Right cardiac atrium (tissue), 5 donors: Measurements from ENCODE around the gene GSG1L2. TPM values are rescaled to one million over a fixed set of nuclear protein-coding genes. Genes with fewer than 3 reads are reported as not detected.

Experiments
- ATAC-seq, 2 donors: fragments of 200-7000 bp; cut with Tn5 transposase; one replicate each; pipeline versions ENCODE4 v1.8.0 to v1.9.1; 2020; ENCODE audit warnings: moderate library complexity in 2 of 2, mild to moderate bottlenecking in 1 of 2
- DNase-seq, 3 donors: peaks; one replicate each; pipeline ENCODE4 v3.0.0-alpha.2; 2020
- H3K27ac ChIP-seq: one replicate; pipeline ENCODE4 v1.5.1; 2013; ENCODE audit warnings: mild to moderate bottlenecking, low read length, control low read depth, moderate library complexity
- H3K27me3 ChIP-seq: one replicate; pipeline ENCODE4 v1.6.1; 2013; ENCODE audit not compliant: control insufficient read depth, insufficient read depth
- H3K4me1 ChIP-seq: one replicate; pipeline ENCODE4 v1.6.1; 2013; ENCODE audit warnings: low read length; ENCODE audit not compliant: control insufficient read depth, insufficient read depth
- H3K4me3 ChIP-seq: one replicate; pipeline ENCODE4 v1.5.1; 2013; ENCODE audit warnings: low read length, control low read depth
- H3K9me3 ChIP-seq: one replicate; pipeline ENCODE4 v1.6.1; 2013; ENCODE audit warnings: low read length; ENCODE audit not compliant: control insufficient read depth
- WGBS: extraction: QIAGEN DNeasy Blood & Tissue Kit; methylation state at CpG from one replicate; pipeline ENCODE4 v1.1.7; 2013; 5-methylcytosine and 5-hydroxymethylcytosine counted together
- intact Hi-C, 4 donors: fragments of 100-400 bp; cut with DNase I; formaldehyde crosslinking; loops; one replicate each; pipeline versions ENCODE4 v1.11.0 to v1.14.0; 2022 to 2023
- polyA plus RNA-seq: library from polyadenylated mRNA; stranded (reverse); fragments of 200-250 nt; gene quantifications from one replicate; pipeline ENCODE4 v1.2.3, GENCODE V29; 2013
- total RNA-seq, 4 donors: library from RNA; stranded (reverse); fragmentation: NEBNext Ultra II Directional; extraction: Animal tissue kit (Norgen Biotek cat#: 25700); gene quantifications; one replicate each; pipeline ENCODE4 v1.2.1, GENCODE V29; 2021
- donor health status: healthy with polysubstance abuse.
- donor health status: DM: no; HTN: yes; CAD: no.
- donor health status: DM: no; HTN: no; CAD: no.
- donor health status: DM: no; HTN: yes; CAD: no; lungs with severe emphysema.
- donor health status: DM: yes; HTN: yes; CAD: no.

Gene GSG1L2
- total and polyA plus RNA-seq, 5 donors = not detected

- Histone ChIP-seq H3K27me3 (no peaks in the 10 kb centered on the region), H3K4me1 (peaks cover 2% of the 10 kb centered on the region), H3K27ac (no peak overlapping the region), H3K4me3 (no peak overlapping the region), H3K9me3 (no peaks in the 10 kb centered on the region)
- no peak for DNase-seq
- ATAC-seq = no peak
- 82% methylated on average over 8 of the region's 8 CpGs for WGBS
- intact Hi-C loops = no loop called here
These were observed 3.0 kb upstream of the GSG1L2 start for GRCh38 chr17:9824797-9825338.

GRCh38 chr17:9824094-9824493 is 2.2 kb upstream of the GSG1L2 start:
- H3K9me3 ChIP-seq = no peaks in the 10 kb centered on the region
- ATAC-seq (no peak), DNase-seq (no peak)
- no peak overlapping the region for H3K27ac ChIP-seq
- 70% methylated on average over 4 of the region's 4 CpGs for WGBS
- intact Hi-C loops = no loop called here
- no peaks in the 10 kb centered on the region for H3K27me3 ChIP-seq
- no peak overlapping the region for H3K4me3 ChIP-seq
- peaks cover 2% of the 10 kb centered on the region for H3K4me1 ChIP-seq

GRCh38 chr17:9820448-9820847 is 1.4 kb downstream of the GSG1L2 start:
- Histone ChIP-seq H3K27me3 (no peaks in the 10 kb centered on the region), H3K27ac (no peak overlapping the region), H3K4me1 (no peaks in the 10 kb centered on the region), H3K4me3 (no peak overlapping the region), H3K9me3 (no peaks in the 10 kb centered on the region)
- intact Hi-C loops = no loop called here
- DNase-seq (no peak), ATAC-seq (no peak)
- WGBS = 65% methylated on average over 3 of the region's 3 CpGs

- DNase-seq (no peak), ATAC-seq (no peak)
- no peak overlapping the region for H3K4me3 ChIP-seq
- intact Hi-C loops = no loop called here
- no peaks in the 10 kb centered on the region for H3K9me3 ChIP-seq
- no peaks in the 10 kb centered on the region for H3K27me3 ChIP-seq
- WGBS = 75% methylated on average over 4 of the region's 4 CpGs
- H3K27ac ChIP-seq = no peak overlapping the region
- no peaks in the 10 kb centered on the region for H3K4me1 ChIP-seq
These were observed 3.1 kb downstream of the GSG1L2 start for GRCh38 chr17:9818760-9819159.

GRCh38 chr17:9817086-9817485 is 4.8 kb downstream of the GSG1L2 start:
- H3K4me3 ChIP-seq = no peak overlapping the region
- no peaks in the 10 kb centered on the region for H3K27me3 ChIP-seq
- H3K9me3 ChIP-seq = no peaks in the 10 kb centered on the region
- ATAC-seq (peak; percentile 77), DNase-seq (peak in 1 of 3 donors; percentile 67)
- WGBS = 44% methylated on average over 8 of the region's 8 CpGs
- no peak overlapping the region for H3K27ac ChIP-seq
- no peaks in the 10 kb centered on the region for H3K4me1 ChIP-seq
- intact Hi-C loops = no loop called here

GRCh38 chr17:9816472-9816871 is 5.4 kb downstream of the GSG1L2 start:
- ATAC-seq = no peak
- Histone ChIP-seq H3K9me3 (no peaks in the 10 kb centered on the region), H3K27ac (no peak overlapping the region), H3K27me3 (no peaks in the 10 kb centered on the region), H3K4me3 (no peak overlapping the region), H3K4me1 (no peaks in the 10 kb centered on the region)
- 86% methylated on average over 10 of the region's 10 CpGs for WGBS
- intact Hi-C loops = no loop called here
- DNase-seq = no peak

- no peaks in the 10 kb centered on the region for H3K9me3 ChIP-seq
- H3K27me3 ChIP-seq = no peaks in the 10 kb centered on the region
- ATAC-seq (no peak), DNase-seq (no peak)
- WGBS = 70% methylated on average over 14 of the region's 14 CpGs
- peaks cover 3% of the 10 kb centered on the region for H3K4me1 ChIP-seq
- H3K4me3 ChIP-seq = no peak overlapping the region
- H3K27ac ChIP-seq = peak overlapping the region; percentile 82
- intact Hi-C loops = no loop called here
These were observed 7.4 kb downstream of the GSG1L2 start for GRCh38 chr17:9814337-9814945.

GRCh38 chr17:9813166-9813565 is 8.7 kb downstream of the GSG1L2 start:
- no peak overlapping the region for H3K27ac ChIP-seq
- WGBS = 77% methylated on average over 9 of the region's 9 CpGs

GRCh38 chr17:9811537-9811936 is 10.3 kb downstream of the GSG1L2 start:
- Histone ChIP-seq H3K27me3 (no peaks in the 10 kb centered on the region), H3K9me3 (no peaks in the 10 kb centered on the region), H3K27ac (peak overlapping the region; percentile 89), H3K4me3 (no peak overlapping the region), H3K4me1 (peaks cover 5% of the 10 kb centered on the region)
- WGBS = 39% methylated on average over 11 of the region's 11 CpGs
- DNase-seq = no peak
- intact Hi-C loops = no loop called here
- peak; percentile 80 to 84 for ATAC-seq

More at GRCh38 chr17:9813166-9813565, 8.7 kb downstream of the GSG1L2 start:
- H3K4me3 ChIP-seq = no peak overlapping the region
- no peaks in the 10 kb centered on the region for H3K9me3 ChIP-seq
- intact Hi-C loops = no loop called here
- ATAC-seq (no peak), DNase-seq (no peak)
- H3K27me3 ChIP-seq = no peaks in the 10 kb centered on the region
- H3K4me1 ChIP-seq = peaks cover 5% of the 10 kb centered on the region

- no peak for ATAC-seq
- no peak for DNase-seq
- Histone ChIP-seq H3K27me3 (no peaks in the 10 kb centered on the region), H3K4me1 (peaks cover 5% of the 10 kb centered on the region), H3K4me3 (no peak overlapping the region), H3K9me3 (no peaks in the 10 kb centered on the region), H3K27ac (peak overlapping the region; percentile 89)
- WGBS = 86% methylated on average over 5 of the region's 5 CpGs
- intact Hi-C loops = no loop called here
These were observed 10.8 kb downstream of the GSG1L2 start for GRCh38 chr17:9811086-9811485.

GRCh38 chr17:9810100-9810949 is 11.6 kb downstream of the GSG1L2 start:
- DNase-seq (peak in 1 of 3 donors; percentile 19), ATAC-seq (peak; percentile 73 to 75)
- H3K4me1 ChIP-seq = peaks cover 5% of the 10 kb centered on the region
- peak overlapping the region; percentile 91 for H3K27ac ChIP-seq
- no peak overlapping the region for H3K4me3 ChIP-seq
- intact Hi-C loops = no loop called here
- H3K27me3 ChIP-seq = no peaks in the 10 kb centered on the region
- 53% methylated on average over 4 of the region's 4 CpGs for WGBS
- no peaks in the 10 kb centered on the region for H3K9me3 ChIP-seq
